D721Med (cell line): ENCODE results near the gene INPP5A.

ENCODE experiments used
- DNase-seq: peaks from one replicate; pipeline ENCODE4 v3.0.0; 2011; ENCODE audit warnings: low spot score; ENCODE audit not compliant: insufficient read length
- FAIRE-seq: peaks from 2 replicates; lab custom pipeline; 2011; peaks lifted over from hg19 to GRCh38; lab: Jason Lieb, UNC
- TF ChIP-seq, protein P1 (sequence below): IDR thresholded peaks from 2 replicates; pipeline ENCODE4 v1.5.1; 2012; ENCODE audit warnings: mild to moderate bottlenecking, control low read depth; ENCODE audit not compliant: insufficient read depth; ENCODE audit errors: missing control alignments

The INPP5A gene

DNA sequence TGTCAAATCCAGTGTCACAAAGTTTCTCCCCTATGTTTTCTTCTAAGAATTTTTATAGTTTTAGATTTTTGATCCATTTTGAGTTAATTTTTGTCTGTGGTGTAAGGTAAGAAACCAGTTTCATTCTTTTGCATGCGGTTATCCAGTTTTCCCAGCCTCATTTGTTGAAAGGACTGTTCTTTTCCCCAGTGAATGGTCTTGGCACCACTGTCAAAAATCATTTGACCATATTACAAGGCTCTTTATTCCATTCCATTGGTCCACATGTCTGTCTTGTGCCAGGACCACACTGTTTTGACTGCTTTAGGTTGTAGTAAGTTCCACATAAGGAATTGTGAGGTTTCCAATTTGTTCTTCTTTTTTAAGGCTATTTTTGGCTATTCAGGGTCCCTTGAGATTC, 64.0 kb downstream of the INPP5A start:
- DNase-seq (no peak), FAIRE-seq (no peak)
- TF ChIP-seq, protein P1, sequence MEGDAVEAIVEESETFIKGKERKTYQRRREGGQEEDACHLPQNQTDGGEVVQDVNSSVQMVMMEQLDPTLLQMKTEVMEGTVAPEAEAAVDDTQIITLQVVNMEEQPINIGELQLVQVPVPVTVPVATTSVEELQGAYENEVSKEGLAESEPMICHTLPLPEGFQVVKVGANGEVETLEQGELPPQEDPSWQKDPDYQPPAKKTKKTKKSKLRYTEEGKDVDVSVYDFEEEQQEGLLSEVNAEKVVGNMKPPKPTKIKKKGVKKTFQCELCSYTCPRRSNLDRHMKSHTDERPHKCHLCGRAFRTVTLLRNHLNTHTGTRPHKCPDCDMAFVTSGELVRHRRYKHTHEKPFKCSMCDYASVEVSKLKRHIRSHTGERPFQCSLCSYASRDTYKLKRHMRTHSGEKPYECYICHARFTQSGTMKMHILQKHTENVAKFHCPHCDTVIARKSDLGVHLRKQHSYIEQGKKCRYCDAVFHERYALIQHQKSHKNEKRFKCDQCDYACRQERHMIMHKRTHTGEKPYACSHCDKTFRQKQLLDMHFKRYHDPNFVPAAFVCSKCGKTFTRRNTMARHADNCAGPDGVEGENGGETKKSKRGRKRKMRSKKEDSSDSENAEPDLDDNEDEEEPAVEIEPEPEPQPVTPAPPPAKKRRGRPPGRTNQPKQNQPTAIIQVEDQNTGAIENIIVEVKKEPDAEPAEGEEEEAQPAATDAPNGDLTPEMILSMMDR, result no peak

DNA sequence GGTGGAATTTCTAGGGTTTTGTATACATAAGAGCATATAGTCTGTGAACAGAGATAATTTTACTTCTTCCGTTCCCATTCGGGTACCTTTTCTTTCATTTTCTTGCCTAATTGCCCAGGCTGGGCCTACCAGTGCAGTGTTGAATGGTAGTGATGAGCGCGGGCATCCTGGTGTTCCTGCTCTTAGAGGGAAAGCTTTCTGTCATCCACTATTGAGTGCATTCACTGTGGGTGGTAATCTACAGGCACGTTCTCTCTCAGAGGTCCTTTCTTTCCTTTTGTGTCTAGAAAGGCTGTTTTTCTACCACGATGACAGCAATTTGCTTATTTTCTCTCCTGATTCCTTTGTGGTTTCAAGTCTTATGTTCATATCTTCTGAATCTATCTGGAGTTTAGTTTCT, 65.0 kb downstream of the INPP5A start:
- FAIRE-seq, result no peak
- no peak for DNase-seq
- TF ChIP-seq, protein P1, result no peak

DNA sequence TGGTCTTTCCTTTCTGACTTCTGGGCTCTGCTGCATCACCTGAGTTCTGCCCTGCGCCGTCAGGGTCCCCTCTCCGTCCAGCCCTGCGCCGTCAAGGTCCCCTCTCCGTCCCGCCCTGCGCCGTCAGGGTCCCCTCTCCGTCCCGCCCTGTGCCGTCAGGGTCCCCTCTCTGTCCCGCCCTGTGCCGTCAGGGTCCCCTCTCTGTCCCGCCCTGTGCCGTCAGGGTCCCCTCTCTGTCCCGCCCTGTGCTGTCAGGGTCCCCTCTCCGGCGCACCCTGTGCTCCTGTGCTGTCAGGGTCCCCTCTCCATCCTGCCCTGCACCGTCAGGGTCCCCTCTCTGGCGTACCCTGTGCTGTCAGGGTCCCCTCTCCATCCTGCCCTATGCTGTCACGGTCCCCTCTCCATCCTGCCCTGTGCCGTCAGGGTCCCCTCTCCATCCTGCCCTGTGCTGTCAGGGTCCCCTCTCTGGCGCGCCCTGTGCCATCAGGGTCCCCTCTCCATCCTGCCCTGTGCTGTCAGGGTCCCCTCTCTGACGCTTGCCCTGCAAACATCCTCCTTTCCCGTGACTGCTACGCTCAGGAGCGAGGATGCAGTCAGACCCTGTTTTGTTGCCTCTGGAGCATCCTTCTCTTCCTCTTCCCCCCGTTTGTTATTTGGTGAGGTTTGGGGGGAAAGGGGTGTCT, 66.4 kb downstream of the INPP5A start:
- DNase-seq (no peak), FAIRE-seq (no peak)
- TF ChIP-seq, protein P1, result no peak

DNA sequence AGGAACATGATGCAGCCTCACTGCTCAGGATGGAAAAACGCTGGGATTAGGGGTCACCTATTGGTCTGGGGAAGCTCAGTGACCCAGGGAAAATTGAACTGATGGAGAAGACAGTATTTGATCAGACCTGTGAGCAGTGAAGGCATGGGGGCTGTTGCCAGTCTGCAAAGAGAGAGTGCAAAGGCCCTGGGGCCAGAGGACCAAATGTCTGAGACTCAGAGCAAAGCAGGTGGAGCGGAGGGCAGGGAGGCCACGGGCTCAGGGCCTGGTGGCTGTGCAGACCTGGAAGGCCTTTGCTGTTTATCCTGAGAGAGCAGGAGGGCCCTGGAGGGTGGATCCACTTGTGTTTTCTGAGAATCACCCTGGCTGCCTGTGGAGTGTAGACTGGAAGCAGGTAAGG, 67.1 kb downstream of the INPP5A start:
- DNase-seq, result no peak
- FAIRE-seq, result no peak
- TF ChIP-seq, protein P1, result no peak

DNA sequence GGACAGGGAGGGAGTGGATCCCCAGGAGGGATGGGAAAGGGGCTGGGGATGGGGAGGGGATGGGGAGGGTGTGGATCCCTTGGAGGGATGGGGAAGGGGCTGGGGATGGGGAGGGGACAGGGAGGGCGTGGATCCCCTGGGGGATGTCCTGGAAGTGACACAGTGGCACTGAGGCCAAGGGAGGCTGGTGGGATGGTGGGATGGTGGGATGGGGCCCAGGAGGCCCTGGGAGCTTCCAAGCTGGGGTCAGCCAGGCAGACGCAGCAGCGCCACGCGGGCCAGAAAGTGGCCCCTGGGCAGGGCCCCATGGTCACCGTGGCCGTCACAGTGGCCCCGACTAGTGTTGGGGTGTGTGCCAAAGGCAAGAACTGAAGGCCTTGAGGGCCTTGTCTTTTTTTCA, 67.8 kb downstream of the INPP5A start:
- TF ChIP-seq, protein P1, result no peak
- FAIRE-seq (no peak), DNase-seq (no peak)

DNA sequence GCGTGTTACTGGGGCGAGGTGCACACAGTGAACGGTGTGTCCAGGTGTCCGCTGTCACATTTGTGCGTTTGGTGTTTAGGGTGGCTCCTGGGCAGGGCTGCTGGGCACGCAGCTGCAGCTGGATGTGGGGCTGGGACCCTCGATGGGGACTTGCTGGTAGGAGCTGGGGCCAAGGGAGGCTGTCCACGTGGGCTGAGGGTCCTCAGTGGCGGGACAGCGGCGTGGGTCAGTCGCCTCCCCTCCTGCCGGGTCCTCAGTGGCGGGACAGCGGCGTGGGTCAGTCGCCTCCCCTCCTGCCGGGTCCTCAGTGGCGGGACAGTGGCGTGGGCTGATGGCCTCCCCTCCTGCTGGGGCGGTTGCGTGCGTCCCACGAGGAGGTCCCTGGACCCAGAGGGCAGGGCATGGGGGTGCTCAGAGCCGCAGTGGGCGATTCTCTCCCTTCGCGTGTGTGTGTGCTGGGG, 68.5 kb downstream of the INPP5A start:
- DNase-seq (no peak), FAIRE-seq (no peak)
- TF ChIP-seq, protein P1, result no peak

DNA sequence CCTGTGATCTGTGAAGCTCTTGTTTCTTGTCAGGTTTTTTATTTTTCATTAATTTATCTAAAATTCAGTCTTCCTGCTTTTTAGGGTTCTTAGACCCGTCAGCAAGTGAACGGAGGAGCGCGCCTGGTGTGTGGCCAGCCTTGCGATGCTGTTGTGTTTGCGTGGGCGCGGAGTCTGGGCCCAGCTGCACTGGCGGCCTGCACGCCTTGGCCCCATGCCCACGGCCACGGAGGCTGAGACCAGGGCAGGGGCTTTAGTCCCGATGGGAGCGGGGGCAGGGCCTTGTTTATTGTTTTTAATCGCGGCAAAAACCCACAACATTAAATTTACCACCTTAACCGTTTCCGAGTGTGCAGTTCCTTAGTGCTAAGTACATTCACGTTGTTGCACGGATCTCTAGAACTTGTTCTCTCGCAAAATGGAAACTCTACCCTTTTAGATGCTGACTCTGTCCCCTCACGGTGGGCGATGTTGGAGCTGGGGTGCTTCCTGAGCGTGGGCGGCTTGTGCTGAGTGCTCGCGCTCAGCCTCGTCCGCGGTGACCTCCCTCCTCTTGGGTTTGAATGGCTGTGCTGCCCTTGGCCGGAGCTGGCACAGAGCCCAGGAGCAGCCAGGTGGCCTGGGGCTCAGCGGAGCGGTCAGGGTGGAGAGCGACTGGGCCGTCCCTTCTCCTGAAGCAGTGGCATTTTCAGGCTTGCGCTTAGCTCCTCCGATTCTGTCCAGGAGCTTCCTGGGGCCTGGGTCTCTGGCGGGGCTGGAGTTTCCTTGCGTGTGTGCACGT, 69.1 kb downstream of the INPP5A start:
- no peak for DNase-seq
- no peak for FAIRE-seq
- TF ChIP-seq, protein P1, result no peak
